HG03108 (cell line): ENCODE data around the gene CDH7.

Experiments used
- ATAC-seq: cut with Tn5 transposase; IDR thresholded peaks from one replicate; pipeline ENCODE4 v1.9.1; 2021; ENCODE audit warnings: moderate library complexity; ENCODE audit not compliant: unreplicated experiment

The CDH7 gene

GRCh38 chr18:65768120-65768778 is 17.4 kb downstream of the CDH7 start:
- ATAC-seq: no peak

GRCh38 chr18:65769652-65770051 is 18.8 kb downstream of the CDH7 start:
- no peak for ATAC-seq

- no peak for ATAC-seq
These were observed 35.7 kb downstream of the CDH7 start for GRCh38 chr18:65786474-65786873.

GRCh38 chr18:65788373-65788772 is 37.6 kb downstream of the CDH7 start:
- ATAC-seq: no peak

- no peak for ATAC-seq
These were observed 39.8 kb downstream of the CDH7 start for GRCh38 chr18:65790604-65791003.

- no peak for ATAC-seq
These were observed 40.9 kb downstream of the CDH7 start for GRCh38 chr18:65791719-65792118.

GRCh38 chr18:65792456-65793074 is 41.8 kb downstream of the CDH7 start:
- ATAC-seq: no peak

- no peak for ATAC-seq
These were observed 57.9 kb downstream of the CDH7 start for GRCh38 chr18:65808759-65809158.

- ATAC-seq: no peak
These were observed 60.5 kb downstream of the CDH7 start for GRCh38 chr18:65811307-65811706.

- ATAC-seq: no peak
These were observed 64.7 kb downstream of the CDH7 start for GRCh38 chr18:65815506-65815905.

GRCh38 chr18:65817178-65817577 is 66.4 kb downstream of the CDH7 start:
- no peak for ATAC-seq

GRCh38 chr18:65821911-65822310 is 71.1 kb downstream of the CDH7 start:
- ATAC-seq: no peak

- no peak for ATAC-seq
These were observed 72.0 kb downstream of the CDH7 start for GRCh38 chr18:65822826-65823225.

- ATAC-seq: no peak
These were observed 76.6 kb downstream of the CDH7 start for GRCh38 chr18:65827444-65827843.

GRCh38 chr18:65835881-65836280 is 85.1 kb downstream of the CDH7 start:
- no peak for ATAC-seq

GRCh38 chr18:65846107-65846506 is 95.3 kb downstream of the CDH7 start:
- no peak for ATAC-seq

- ATAC-seq: no peak
These were observed 101.5 kb downstream of the CDH7 start for GRCh38 chr18:65852273-65852672.

- ATAC-seq: no peak
These were observed 108.3 kb downstream of the CDH7 start for GRCh38 chr18:65859075-65859474.

- no peak for ATAC-seq
These were observed 118.7 kb downstream of the CDH7 start for GRCh38 chr18:65869527-65869926.

- ATAC-seq: no peak
These were observed 125.5 kb downstream of the CDH7 start for GRCh38 chr18:65876310-65876709.

GRCh38 chr18:65897292-65897691 is 146.5 kb downstream of the CDH7 start:
- no peak for ATAC-seq

GRCh38 chr18:65901522-65901921 is 150.7 kb downstream of the CDH7 start:
- no peak for ATAC-seq

GRCh38 chr18:65906621-65907034 is 155.8 kb downstream of the CDH7 start:
- no peak for ATAC-seq
